Measurements from ENCODE around the gene GDI2.

DNA sequence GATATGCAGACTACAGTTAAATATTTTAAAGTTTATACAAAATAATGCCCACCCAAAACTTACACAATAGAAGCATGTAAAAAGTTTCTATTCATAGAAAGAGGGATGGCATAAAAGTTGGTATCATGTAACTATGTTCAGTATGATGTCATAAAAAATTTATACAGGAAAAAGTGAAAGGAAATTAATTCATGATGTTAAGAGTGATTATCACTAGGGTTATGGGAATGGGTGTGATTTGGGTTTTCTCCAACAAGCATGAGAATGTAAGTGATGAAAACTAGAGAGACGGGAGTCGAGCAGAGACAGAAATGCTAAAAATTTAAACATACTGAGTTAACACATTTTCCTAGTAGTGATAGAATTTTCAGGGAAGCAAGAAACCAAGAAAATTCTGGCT, 52.7 kb downstream of the GDI2 start:
- TF ChIP-seq, protein P1, sequence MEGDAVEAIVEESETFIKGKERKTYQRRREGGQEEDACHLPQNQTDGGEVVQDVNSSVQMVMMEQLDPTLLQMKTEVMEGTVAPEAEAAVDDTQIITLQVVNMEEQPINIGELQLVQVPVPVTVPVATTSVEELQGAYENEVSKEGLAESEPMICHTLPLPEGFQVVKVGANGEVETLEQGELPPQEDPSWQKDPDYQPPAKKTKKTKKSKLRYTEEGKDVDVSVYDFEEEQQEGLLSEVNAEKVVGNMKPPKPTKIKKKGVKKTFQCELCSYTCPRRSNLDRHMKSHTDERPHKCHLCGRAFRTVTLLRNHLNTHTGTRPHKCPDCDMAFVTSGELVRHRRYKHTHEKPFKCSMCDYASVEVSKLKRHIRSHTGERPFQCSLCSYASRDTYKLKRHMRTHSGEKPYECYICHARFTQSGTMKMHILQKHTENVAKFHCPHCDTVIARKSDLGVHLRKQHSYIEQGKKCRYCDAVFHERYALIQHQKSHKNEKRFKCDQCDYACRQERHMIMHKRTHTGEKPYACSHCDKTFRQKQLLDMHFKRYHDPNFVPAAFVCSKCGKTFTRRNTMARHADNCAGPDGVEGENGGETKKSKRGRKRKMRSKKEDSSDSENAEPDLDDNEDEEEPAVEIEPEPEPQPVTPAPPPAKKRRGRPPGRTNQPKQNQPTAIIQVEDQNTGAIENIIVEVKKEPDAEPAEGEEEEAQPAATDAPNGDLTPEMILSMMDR (IDR thresholded peaks at IDR 0.05; ENCODE audit: low read length) = no peak
- no peak for TF ChIP-seq EZH2 (optimal IDR thresholded peaks at IDR 0.05; ENCODE audit: low read depth, low read length)

Measured in MM.1S (cell line).